MCF 10A (cell line): Measurements from ENCODE around the gene MUSTN1. TPM values are rescaled to one million over a fixed set of nuclear protein-coding genes. Genes with fewer than 3 reads are reported as not detected.
A peak's percentile ranks its signal among the peaks of the same experiment; 100 is the strongest.

Experiments used
- BruUV-seq: library from RNA; stranded (reverse); fragments of 400-500 nt; replicated peaks from 2 replicates; lab custom pipeline; 2021; lab: Mats Ljungman, UMichigan
- CTCF ChIA-PET: fragments of 300-600 bp; sonication (Branson Sonifier 250); formaldehyde crosslinking; extraction: SDS; loops from one replicate; lab custom pipeline; 2021; ENCODE audit warnings: antibody characterized with exemption, inconsistent platforms; lab: Yijun Ruan, JAX
- POLR2A ChIA-PET: fragments of 300-600, 350-650 bp; sonication (Branson Sonifier 250); formaldehyde crosslinking; extraction: SDS; loops from one replicate; lab custom pipeline; 2020; ENCODE audit warnings: antibody characterized with exemption, inconsistent platforms; lab: Yijun Ruan, JAX
- DNase-seq: peaks from one replicate; pipeline ENCODE4 v3.0.0-alpha.2; 2018; ENCODE audit not compliant: unreplicated experiment
- H3K27ac Mint-ChIP-seq: one replicate; pipeline ENCODE4 v1.8.0; 2022; ENCODE audit warnings: mild to moderate bottlenecking, low read depth, mixed read lengths; ENCODE audit not compliant: unreplicated experiment
- H3K27me3 Mint-ChIP-seq: one replicate; pipeline ENCODE4 v1.8.0; 2022; ENCODE audit warnings: mixed read lengths; ENCODE audit not compliant: insufficient read depth, unreplicated experiment
- H3K36me3 Mint-ChIP-seq: one replicate; pipeline ENCODE4 v1.8.0; 2022; ENCODE audit warnings: mild to moderate bottlenecking, moderate library complexity, mixed read lengths; ENCODE audit not compliant: insufficient read depth, unreplicated experiment
- H3K4me1 Mint-ChIP-seq: one replicate; pipeline ENCODE4 v1.8.0; 2022; ENCODE audit warnings: mixed read lengths; ENCODE audit not compliant: insufficient read depth, unreplicated experiment
- H3K4me3 Mint-ChIP-seq: one replicate; pipeline ENCODE4 v1.8.0; 2022; ENCODE audit warnings: mild to moderate bottlenecking, moderate library complexity, mixed read lengths; ENCODE audit not compliant: unreplicated experiment
- H3K9me3 Mint-ChIP-seq: one replicate; pipeline ENCODE4 v1.8.0; 2022; ENCODE audit warnings: mixed read lengths; ENCODE audit not compliant: unreplicated experiment
- intact Hi-C: fragments of 100-400 bp; cut with micrococcal nuclease; formaldehyde crosslinking; loops from 2 replicates; pipeline ENCODE4 v1.14.1; 2022
- total RNA-seq: library from RNA; stranded (reverse); gene quantifications from 2 replicates; pipeline ENCODE4 v1.2.3, GENCODE V29; 2022
- TF ChIP-seq, protein P1 (sequence below): fragments of 200-600 bp; IDR thresholded peaks from one replicate; pipeline ENCODE4 v1.8.0; 2022; ENCODE audit warnings: antibody characterized with exemption, mild to moderate bottlenecking; ENCODE audit not compliant: unreplicated experiment

MUSTN1 gene
- total RNA-seq, 1 experiment from 2014 or later = not detected

DNA sequence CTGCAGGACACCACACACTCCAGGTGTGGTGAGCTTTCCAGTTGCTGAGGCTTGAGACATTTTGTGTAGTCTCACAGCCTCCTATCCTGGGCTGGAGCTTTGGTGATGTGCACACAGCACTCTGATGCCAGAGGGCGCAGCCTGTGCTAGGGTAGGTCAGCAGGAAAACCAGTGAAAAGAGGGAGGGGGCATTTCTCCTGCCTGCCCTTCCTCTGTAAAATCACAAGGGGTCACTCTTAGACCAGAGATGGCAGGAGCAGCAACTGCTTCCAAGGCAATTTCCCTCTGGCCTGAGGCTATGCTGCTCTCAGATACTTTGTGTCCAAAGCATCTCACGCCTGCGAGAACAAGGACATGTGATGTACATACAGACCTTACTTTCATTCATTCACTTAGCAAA is 16.5 kb upstream of the MUSTN1 start:
- Mint-ChIP-seq H3K4me3 (no peak overlapping the region), H3K36me3 (peaks cover 7% of the 10 kb centered on the region), H3K9me3 (no peaks in the 10 kb centered on the region), H3K27ac (no peak overlapping the region), H3K4me1 (no peaks in the 10 kb centered on the region), H3K27me3 (no peaks in the 10 kb centered on the region)
- peak; percentile 61 for DNase-seq
- ChIA-PET CTCF (interaction anchor here (0.5 to 1.7 kb wide), 16 partner anchors 9 to 1511 kb away, joined by 3 to 7 read pairs (median 3); no protein-coding TSS in a partner anchor), POLR2A (no interaction called here)
- intact Hi-C loops = loop anchor here (1.0 kb wide), 2 partner anchors 136 to 221 kb away; no protein-coding TSS in a partner anchor
- no TSS peak for BruUV-seq
- TF ChIP-seq, protein P1, sequence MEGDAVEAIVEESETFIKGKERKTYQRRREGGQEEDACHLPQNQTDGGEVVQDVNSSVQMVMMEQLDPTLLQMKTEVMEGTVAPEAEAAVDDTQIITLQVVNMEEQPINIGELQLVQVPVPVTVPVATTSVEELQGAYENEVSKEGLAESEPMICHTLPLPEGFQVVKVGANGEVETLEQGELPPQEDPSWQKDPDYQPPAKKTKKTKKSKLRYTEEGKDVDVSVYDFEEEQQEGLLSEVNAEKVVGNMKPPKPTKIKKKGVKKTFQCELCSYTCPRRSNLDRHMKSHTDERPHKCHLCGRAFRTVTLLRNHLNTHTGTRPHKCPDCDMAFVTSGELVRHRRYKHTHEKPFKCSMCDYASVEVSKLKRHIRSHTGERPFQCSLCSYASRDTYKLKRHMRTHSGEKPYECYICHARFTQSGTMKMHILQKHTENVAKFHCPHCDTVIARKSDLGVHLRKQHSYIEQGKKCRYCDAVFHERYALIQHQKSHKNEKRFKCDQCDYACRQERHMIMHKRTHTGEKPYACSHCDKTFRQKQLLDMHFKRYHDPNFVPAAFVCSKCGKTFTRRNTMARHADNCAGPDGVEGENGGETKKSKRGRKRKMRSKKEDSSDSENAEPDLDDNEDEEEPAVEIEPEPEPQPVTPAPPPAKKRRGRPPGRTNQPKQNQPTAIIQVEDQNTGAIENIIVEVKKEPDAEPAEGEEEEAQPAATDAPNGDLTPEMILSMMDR = peak; percentile 66

DNA sequence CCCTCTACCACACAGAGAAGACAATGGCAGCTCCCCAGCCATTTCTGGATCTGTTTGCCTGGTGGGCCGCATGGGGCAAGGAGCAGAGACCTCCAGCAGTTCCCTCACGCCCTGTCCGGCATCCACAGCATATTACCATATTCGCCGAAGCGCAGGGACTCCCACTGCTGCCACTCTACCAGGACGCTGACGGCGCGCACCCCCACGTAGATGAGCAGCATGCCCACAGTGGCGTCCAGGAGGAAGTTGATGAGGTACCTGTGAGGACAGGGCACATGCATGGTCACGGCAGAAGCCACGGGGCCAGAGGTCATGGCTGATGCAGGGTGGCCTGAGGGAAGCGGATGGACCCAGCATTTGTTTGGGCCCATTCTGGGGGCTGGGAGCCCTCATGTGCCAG is 14.8 kb upstream of the MUSTN1 start:
- Mint-ChIP-seq H3K9me3 (no peaks in the 10 kb centered on the region), H3K27ac (no peak overlapping the region), H3K4me3 (no peak overlapping the region), H3K4me1 (no peaks in the 10 kb centered on the region), H3K36me3 (peaks cover 7% of the 10 kb centered on the region), H3K27me3 (no peaks in the 10 kb centered on the region)
- POLR2A ChIA-PET = no interaction called here
- no peak for DNase-seq
- CTCF ChIA-PET = interaction anchor here (0.6 to 1.7 kb wide), 6 partner anchors 9 to 791 kb away, joined by 3 to 5 read pairs (median 4); no protein-coding TSS in a partner anchor
- TF ChIP-seq, protein P1 = no peak
- intact Hi-C loops = no loop called here
- BruUV-seq = no TSS peak

DNA sequence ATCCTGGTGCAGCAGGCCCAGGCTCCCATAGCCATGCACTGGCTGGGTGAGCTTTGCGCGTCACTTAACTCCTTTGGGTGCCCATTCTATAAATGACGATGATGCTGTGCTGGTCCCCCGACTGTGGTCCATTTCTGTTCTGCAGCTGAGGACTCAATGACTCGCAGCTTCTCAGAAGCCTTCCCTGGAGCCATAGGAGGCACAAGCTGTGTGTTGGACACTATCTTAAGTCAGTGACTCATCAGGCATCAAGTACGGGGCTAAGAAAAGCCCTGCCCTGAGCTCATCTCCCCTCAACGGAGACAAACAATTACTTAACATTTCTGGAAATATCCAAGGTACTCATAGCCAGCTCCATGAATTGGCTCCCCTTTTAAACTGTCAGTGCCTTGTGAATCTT is 13.8 kb upstream of the MUSTN1 start:
- intact Hi-C loops = no loop called here
- H3K27ac Mint-ChIP-seq = no peak overlapping the region
- H3K4me3 Mint-ChIP-seq = no peak overlapping the region
- ChIA-PET POLR2A (interaction anchor here (0.6 kb wide), 2 partner anchors 19 to 1882 kb away, joined by 3 read pairs; no protein-coding TSS in a partner anchor), CTCF (interaction anchor here (0.6 to 1.0 kb wide), 2 partner anchors 100 to 348 kb away, joined by 3 read pairs; no protein-coding TSS in a partner anchor)
- peaks cover 7% of the 10 kb centered on the region for H3K36me3 Mint-ChIP-seq
- no peaks in the 10 kb centered on the region for H3K4me1 Mint-ChIP-seq
- no peaks in the 10 kb centered on the region for H3K9me3 Mint-ChIP-seq
- DNase-seq = peak; percentile 46
- no peaks in the 10 kb centered on the region for H3K27me3 Mint-ChIP-seq
- TF ChIP-seq, protein P1 = no peak
- no TSS peak for BruUV-seq

DNA sequence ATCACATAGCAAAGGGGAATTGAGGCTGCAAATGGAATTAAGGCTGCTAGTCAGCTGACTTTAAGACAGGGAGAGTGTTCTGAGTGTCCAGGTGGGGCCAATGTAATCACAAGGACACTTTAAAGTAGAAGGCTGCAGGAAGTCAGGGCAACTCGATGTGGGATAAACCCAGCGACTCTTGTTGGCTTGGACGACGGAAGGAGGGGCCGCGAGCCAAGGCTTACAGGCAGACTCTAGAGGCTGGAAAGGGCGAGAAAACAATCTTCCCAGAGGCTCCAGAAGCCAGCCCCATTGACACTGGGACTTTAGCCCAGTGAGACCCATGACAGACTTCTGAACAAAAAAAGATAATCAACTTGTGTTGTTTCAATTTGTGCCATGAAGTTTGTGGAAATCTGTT is 12.9 kb upstream of the MUSTN1 start:
- Mint-ChIP-seq H3K27ac (no peak overlapping the region), H3K9me3 (no peaks in the 10 kb centered on the region), H3K4me3 (no peak overlapping the region), H3K4me1 (no peaks in the 10 kb centered on the region), H3K27me3 (no peaks in the 10 kb centered on the region), H3K36me3 (peaks cover 7% of the 10 kb centered on the region)
- ChIA-PET CTCF (interaction anchor here (0.7 to 0.8 kb wide), 3 partner anchors 31 to 139 kb away, joined by 3 to 5 read pairs (median 3); no protein-coding TSS in a partner anchor), POLR2A (no interaction called here)
- no peak for DNase-seq
- intact Hi-C loops = no loop called here
- TF ChIP-seq, protein P1 = no peak
- BruUV-seq = no TSS peak
